ENCODE measurements around the gene LAMC3.

GRCh38 chr9:130974697-130975096 lies 34.3 kb upstream of the LAMC3 start:
- TF ChIP-seq POLR2AphosphoS5 (IDR thresholded peaks at IDR 0.05) = no peak
- TF ChIP-seq, protein P1, sequence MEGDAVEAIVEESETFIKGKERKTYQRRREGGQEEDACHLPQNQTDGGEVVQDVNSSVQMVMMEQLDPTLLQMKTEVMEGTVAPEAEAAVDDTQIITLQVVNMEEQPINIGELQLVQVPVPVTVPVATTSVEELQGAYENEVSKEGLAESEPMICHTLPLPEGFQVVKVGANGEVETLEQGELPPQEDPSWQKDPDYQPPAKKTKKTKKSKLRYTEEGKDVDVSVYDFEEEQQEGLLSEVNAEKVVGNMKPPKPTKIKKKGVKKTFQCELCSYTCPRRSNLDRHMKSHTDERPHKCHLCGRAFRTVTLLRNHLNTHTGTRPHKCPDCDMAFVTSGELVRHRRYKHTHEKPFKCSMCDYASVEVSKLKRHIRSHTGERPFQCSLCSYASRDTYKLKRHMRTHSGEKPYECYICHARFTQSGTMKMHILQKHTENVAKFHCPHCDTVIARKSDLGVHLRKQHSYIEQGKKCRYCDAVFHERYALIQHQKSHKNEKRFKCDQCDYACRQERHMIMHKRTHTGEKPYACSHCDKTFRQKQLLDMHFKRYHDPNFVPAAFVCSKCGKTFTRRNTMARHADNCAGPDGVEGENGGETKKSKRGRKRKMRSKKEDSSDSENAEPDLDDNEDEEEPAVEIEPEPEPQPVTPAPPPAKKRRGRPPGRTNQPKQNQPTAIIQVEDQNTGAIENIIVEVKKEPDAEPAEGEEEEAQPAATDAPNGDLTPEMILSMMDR (IDR thresholded peaks at IDR 0.05) = no peak

Data from prostate gland (tissue), 2 donors.